Measurements from ENCODE around the gene SUDS3. TPM values are rescaled to one million over a fixed set of nuclear protein-coding genes. Genes with fewer than 3 reads are reported as not detected.

The SUDS3 gene
- total and polyA plus RNA-seq, 7 experiments from 2014 or later = 10.1 to 32.2 (median 26.3) TPM

GRCh38 chr12:118344829-118345228 lies 31.5 kb upstream of the SUDS3 start:
- Mint-ChIP-seq H3K4me1 (peaks cover 14 to 65% (median 54%) of the 10 kb centered on the region in 7 donors), H3K4me3 (peak overlapping the region in 2 of 10 donors; percentile 16 to 24), H3K36me3 (peaks cover 0 to 12% (median 6%) of the 10 kb centered on the region in 5 donors), H3K27ac (peak overlapping the region in 1 of 9 donors; percentile 76), H3K9me3 (no peaks in the 10 kb centered on the region), H3K27me3 (no peaks in the 10 kb centered on the region)
- ChIA-PET CTCF (interaction anchor here (0.6 kb wide), 1 partner anchor 64 kb away, joined by 4 read pairs; no protein-coding TSS in a partner anchor), POLR2A (no interaction called here)
- Histone ChIP-seq H3K9me3 (ENCODE audit: control insufficient read depth in 2 of 3, low read length in 3 of 3) (no peaks in the 10 kb centered on the region), H3K27me3 (ENCODE audit: control insufficient read depth in 2 of 2, insufficient read depth in 2 of 2, low read length in 2 of 2) (no peaks in the 10 kb centered on the region), H3K4me3 (ENCODE audit: low read length) (no peak overlapping the region), H3K27ac (ENCODE audit: low read depth, low read length) (no peak overlapping the region), H3K4me1 (ENCODE audit: control insufficient read depth in 2 of 2, insufficient read depth in 2 of 2, low read length in 2 of 2) (no peaks in the 10 kb centered on the region), H3K36me3 (ENCODE audit: control insufficient read depth in 2 of 3, insufficient read depth in 3 of 3, low read length in 3 of 3) (no peaks in the 10 kb centered on the region)
- DNase-seq (no peak), ATAC-seq (no peak)
- intact Hi-C loops (cut with micrococcal nuclease) = loop anchor here in 1 of 2 donors (2.0 kb wide), 1 partner anchor 14 kb away; no protein-coding TSS in a partner anchor

- H3K4me1 Mint-ChIP-seq = peaks cover 14 to 65% (median 54%) of the 10 kb centered on the region in 7 donors
- Histone ChIP-seq H3K4me1 (ENCODE audit: control insufficient read depth in 2 of 2, insufficient read depth in 2 of 2, low read length in 2 of 2) (no peaks in the 10 kb centered on the region), H3K27me3 (ENCODE audit: control insufficient read depth in 2 of 2, insufficient read depth in 2 of 2, low read length in 2 of 2) (no peaks in the 10 kb centered on the region), H3K36me3 (ENCODE audit: control insufficient read depth in 2 of 3, insufficient read depth in 3 of 3, low read length in 3 of 3) (no peaks in the 10 kb centered on the region), H3K27ac (ENCODE audit: low read depth, low read length) (no peak overlapping the region), H3K4me3 (ENCODE audit: low read length) (no peak overlapping the region), H3K9me3 (ENCODE audit: control insufficient read depth in 2 of 3, low read length in 3 of 3) (no peaks in the 10 kb centered on the region)
- ChIA-PET POLR2A (no interaction called here), CTCF (interaction anchor here (0.6 to 0.7 kb wide), 2 partner anchors 14 to 63 kb away, joined by 3 to 4 read pairs; no protein-coding TSS in a partner anchor)
- H3K9me3 Mint-ChIP-seq = no peaks in the 10 kb centered on the region
- peak overlapping the region in 2 of 9 donors; percentile 70 to 76 for H3K27ac Mint-ChIP-seq
- intact Hi-C loops (cut with micrococcal nuclease) = loop anchor here in 1 of 2 donors (2.0 kb wide), 1 partner anchor 13 kb away; no protein-coding TSS in a partner anchor
- no peak for ATAC-seq
- no peak for DNase-seq
- H3K27me3 Mint-ChIP-seq = no peaks in the 10 kb centered on the region
- H3K36me3 Mint-ChIP-seq = peaks cover 0 to 13% (median 5%) of the 10 kb centered on the region in 5 donors
- H3K4me3 Mint-ChIP-seq = peak overlapping the region in 4 of 10 donors; percentile 13 to 45 (median 20)
These were observed 31.0 kb upstream of the SUDS3 start for GRCh38 chr12:118345355-118345754.

- H3K9me3 ChIP-seq (ENCODE audit: control insufficient read depth in 2 of 3, low read length in 3 of 3) = no peaks in the 10 kb centered on the region
- no peaks in the 10 kb centered on the region for H3K27me3 ChIP-seq (ENCODE audit: control insufficient read depth in 2 of 2, insufficient read depth in 2 of 2, low read length in 2 of 2)
- Mint-ChIP-seq H3K4me1 (peaks cover 14 to 68% (median 53%) of the 10 kb centered on the region in 7 donors), H3K27me3 (no peaks in the 10 kb centered on the region), H3K36me3 (peaks cover 0 to 13% (median 5%) of the 10 kb centered on the region in 5 donors), H3K4me3 (peak overlapping the region in 3 of 10 donors; percentile 0 to 38 (median 7)), H3K27ac (peak overlapping the region in 5 of 9 donors; percentile 10 to 83 (median 21)), H3K9me3 (no peaks in the 10 kb centered on the region)
- ATAC-seq (peak; percentile 38), DNase-seq (no peak)
- no peaks in the 10 kb centered on the region for H3K4me1 ChIP-seq (ENCODE audit: control insufficient read depth in 2 of 2, insufficient read depth in 2 of 2, low read length in 2 of 2)
- CTCF ChIA-PET = interaction anchor here (0.6 to 1.0 kb wide), 4 partner anchors 11 to 1392 kb away, joined by 3 to 5 read pairs (median 4); partner anchors contain the start of gene SUDS3
- POLR2A ChIA-PET = interaction anchor here (1.6 kb wide), 1 partner anchor 12 kb away, joined by 6 read pairs; no protein-coding TSS in a partner anchor
- no peak overlapping the region for H3K4me3 ChIP-seq (ENCODE audit: low read length)
- H3K27ac ChIP-seq (ENCODE audit: low read depth, low read length) = no peak overlapping the region
- H3K36me3 ChIP-seq (ENCODE audit: control insufficient read depth in 2 of 3, insufficient read depth in 3 of 3, low read length in 3 of 3) = no peaks in the 10 kb centered on the region
- intact Hi-C loops (cut with micrococcal nuclease) = no loop called here
These were observed 29.5 kb upstream of the SUDS3 start for GRCh38 chr12:118346895-118347294.

- Mint-ChIP-seq H3K36me3 (peaks cover 0 to 13% (median 5%) of the 10 kb centered on the region in 5 donors), H3K4me3 (peak overlapping the region in 3 of 10 donors; percentile 5 to 38 (median 7)), H3K4me1 (peaks cover 14 to 68% (median 50%) of the 10 kb centered on the region in 7 donors), H3K27me3 (no peaks in the 10 kb centered on the region), H3K9me3 (no peaks in the 10 kb centered on the region), H3K27ac (peak overlapping the region in 5 of 9 donors; percentile 2 to 58 (median 10))
- ChIA-PET POLR2A (no interaction called here), CTCF (interaction anchor here (0.7 to 1.0 kb wide), 3 partner anchors 12 to 57 kb away, joined by 3 to 5 read pairs (median 3); partner anchors contain the start of gene SUDS3)
- no peak overlapping the region for H3K27ac ChIP-seq (ENCODE audit: low read depth, low read length)
- H3K4me1 ChIP-seq (ENCODE audit: control insufficient read depth in 2 of 2, insufficient read depth in 2 of 2, low read length in 2 of 2) = no peaks in the 10 kb centered on the region
- no peaks in the 10 kb centered on the region for H3K27me3 ChIP-seq (ENCODE audit: control insufficient read depth in 2 of 2, insufficient read depth in 2 of 2, low read length in 2 of 2)
- H3K36me3 ChIP-seq (ENCODE audit: control insufficient read depth in 2 of 3, insufficient read depth in 3 of 3, low read length in 3 of 3) = no peaks in the 10 kb centered on the region
- H3K9me3 ChIP-seq (ENCODE audit: control insufficient read depth in 2 of 3, low read length in 3 of 3) = no peaks in the 10 kb centered on the region
- ATAC-seq = no peak
- intact Hi-C loops (cut with micrococcal nuclease) = no loop called here
- H3K4me3 ChIP-seq (ENCODE audit: low read length) = no peak overlapping the region
- no peak for DNase-seq
These were observed 28.4 kb upstream of the SUDS3 start for GRCh38 chr12:118347916-118348315.

GRCh38 chr12:118350908-118351559 lies 25.3 kb upstream of the SUDS3 start:
- no peak overlapping the region for H3K27ac ChIP-seq (ENCODE audit: low read depth, low read length)
- Mint-ChIP-seq H3K27me3 (no peaks in the 10 kb centered on the region), H3K9me3 (peaks cover 0 to 4% (median 0%) of the 10 kb centered on the region in 11 donors), H3K4me1 (peaks cover 22 to 78% (median 60%) of the 10 kb centered on the region in 7 donors), H3K36me3 (peaks cover 5 to 32% (median 23%) of the 10 kb centered on the region in 5 donors), H3K4me3 (no peak overlapping the region), H3K27ac (no peak overlapping the region)
- DNase-seq (no peak), ATAC-seq (peak; percentile 27)
- no peaks in the 10 kb centered on the region for H3K27me3 ChIP-seq (ENCODE audit: control insufficient read depth in 2 of 2, insufficient read depth in 2 of 2, low read length in 2 of 2)
- intact Hi-C loops (cut with micrococcal nuclease) = loop anchor here in 1 of 2 donors (1.0 kb wide), 1 partner anchor 8 kb away; no protein-coding TSS in a partner anchor
- CTCF ChIA-PET = no interaction called here
- no peaks in the 10 kb centered on the region for H3K36me3 ChIP-seq (ENCODE audit: control insufficient read depth in 2 of 3, insufficient read depth in 3 of 3, low read length in 3 of 3)
- H3K4me1 ChIP-seq (ENCODE audit: control insufficient read depth in 2 of 2, insufficient read depth in 2 of 2, low read length in 2 of 2) = no peaks in the 10 kb centered on the region
- H3K4me3 ChIP-seq (ENCODE audit: low read length) = no peak overlapping the region
- POLR2A ChIA-PET = no interaction called here
- no peaks in the 10 kb centered on the region for H3K9me3 ChIP-seq (ENCODE audit: control insufficient read depth in 2 of 3, low read length in 3 of 3)

- peak overlapping the region in 3 of 10 donors; percentile 19 to 61 (median 20) for H3K4me3 Mint-ChIP-seq
- ATAC-seq = no peak
- no peaks in the 10 kb centered on the region for H3K27me3 Mint-ChIP-seq
- no peaks in the 10 kb centered on the region for H3K27me3 ChIP-seq (ENCODE audit: control insufficient read depth in 2 of 2, insufficient read depth in 2 of 2, low read length in 2 of 2)
- peaks cover 17 to 23% of the 10 kb centered on the region in 2 donors for H3K4me1 ChIP-seq (ENCODE audit: control insufficient read depth in 2 of 2, insufficient read depth in 2 of 2, low read length in 2 of 2)
- no peak overlapping the region for H3K4me3 ChIP-seq (ENCODE audit: low read length)
- peaks cover 0 to 4% (median 0%) of the 10 kb centered on the region in 11 donors for H3K9me3 Mint-ChIP-seq
- ChIA-PET POLR2A (no interaction called here), CTCF (interaction anchor here (1.4 kb wide), 1 partner anchor 22 kb away, joined by 4 read pairs; the partner anchor contains the start of gene SUDS3)
- H3K36me3 ChIP-seq (ENCODE audit: control insufficient read depth in 2 of 3, insufficient read depth in 3 of 3, low read length in 3 of 3) = no peaks in the 10 kb centered on the region
- no peak for DNase-seq
- peaks cover 5 to 29% (median 23%) of the 10 kb centered on the region in 5 donors for H3K36me3 Mint-ChIP-seq
- H3K27ac Mint-ChIP-seq = peak overlapping the region in 1 of 9 donors; percentile 57
- intact Hi-C loops (cut with micrococcal nuclease) = no loop called here
- H3K9me3 ChIP-seq (ENCODE audit: control insufficient read depth in 2 of 3, low read length in 3 of 3) = no peaks in the 10 kb centered on the region
- H3K4me1 Mint-ChIP-seq = peaks cover 28 to 76% (median 55%) of the 10 kb centered on the region in 7 donors
- H3K27ac ChIP-seq (ENCODE audit: low read depth, low read length) = no peak overlapping the region
These were observed 22.6 kb upstream of the SUDS3 start for GRCh38 chr12:118353721-118354120.
